ENCODE data around the gene C2orf72. TPM values are rescaled to one million over a fixed set of nuclear protein-coding genes. Genes with fewer than 3 reads are reported as not detected.

The C2orf72 gene
- total and polyA plus RNA-seq, 2 donors (not counting 3 experiments of a cell fraction or from before 2014, with no cell fraction given): 0.01 to 0.11 TPM

GRCh38 chr2:231008131-231008530 lies 29.2 kb upstream of the C2orf72 start:
- POLR2A ChIA-PET: no interaction called here
- dilution Hi-C loops (cut with MboI; ENCODE audit: extremely low pct_ligation_motif_present, low sequenced_read_pairs): no loop called here
- H3K36me3 ChIP-seq (ENCODE audit: control insufficient read depth in 2 of 2, extremely low read depth in 1 of 2, insufficient read depth in 2 of 2, low read length in 2 of 2): no peaks in the 10 kb centered on the region

GRCh38 chr2:231009236-231009919 lies 27.9 kb upstream of the C2orf72 start:
- Histone ChIP-seq H3K4me3 (replicated peaks in 1 of 3; ENCODE audit: insufficient read depth in 1 of 3, low read depth in 1 of 3, low read length in 3 of 3) (no peak overlapping the region), H3K9ac (replicated peaks; ENCODE audit: extremely low read depth, insufficient read depth, low read length) (no peak overlapping the region), H3K27me3 (ENCODE audit: control insufficient read depth in 2 of 2, insufficient read depth in 2 of 2, low read length in 2 of 2) (peaks cover 7 to 9% of the 10 kb centered on the region in 2 experiments), H3K79me2 (ENCODE audit: control insufficient read depth, insufficient read depth, low read length) (no peaks in the 10 kb centered on the region), H3K9me1 (replicated peaks; ENCODE audit: control insufficient read depth, extremely low read depth, insufficient read depth, low read length) (no peaks in the 10 kb centered on the region), H3K27ac (ENCODE audit: insufficient read depth, low read depth, low read length) (no peak overlapping the region), H2AFZ (ENCODE audit: low read depth, low read length) (no peak overlapping the region), H3K9me3 (replicated peaks; ENCODE audit: control insufficient read depth, insufficient read depth, low read length) (no peaks in the 10 kb centered on the region), H3K4me1 (ENCODE audit: control insufficient read depth, extremely low read depth, insufficient read depth, low read length) (no peaks in the 10 kb centered on the region), H4K20me1 (replicated peaks; ENCODE audit: control insufficient read depth, extremely low read depth, insufficient read depth, low read length) (no peaks in the 10 kb centered on the region), H3K36me3 (ENCODE audit: control insufficient read depth in 2 of 2, extremely low read depth in 1 of 2, insufficient read depth in 2 of 2, low read length in 2 of 2) (no peaks in the 10 kb centered on the region), H3K4me2 (ENCODE audit: insufficient read depth, low read length) (no peak overlapping the region)
- TF ChIP-seq JUN (IDR thresholded peaks at IDR 0.05; ENCODE audit: borderline replicate concordance, insufficient read depth, insufficient read length, low read depth) (no peak), EZH2 (IDR thresholded peaks at IDR 0.05; ENCODE audit: borderline replicate concordance, low read depth, low read length, severe bottlenecking) (no peak), MAX (IDR thresholded peaks at IDR 0.05; ENCODE audit: insufficient read depth, insufficient read length) (no peak), GATA2 (IDR thresholded peaks at IDR 0.05; ENCODE audit: insufficient read depth, insufficient read length, low read depth, low read length) (no peak), CTCF (IDR thresholded peaks at IDR 0.05; ENCODE audit: extremely low read depth in 1 of 2, insufficient read depth in 1 of 2, low read depth in 1 of 2, low read length in 2 of 2) (no peak), MYC (IDR thresholded peaks at IDR 0.05; ENCODE audit: low read depth, low read length) (no peak), POLR2AphosphoS5 (IDR thresholded peaks at IDR 0.05; ENCODE audit: insufficient read depth, low read depth, low read length) (no peak)
- no TSS peak for BruUV-seq (replicated peaks)
- dilution Hi-C loops (cut with MboI; ENCODE audit: extremely low pct_ligation_motif_present, low sequenced_read_pairs): no loop called here
- intact Hi-C loops (cut with micrococcal nuclease): no loop called here
- ChIA-PET POLR2A (no interaction called here), CTCF (interaction anchor here (1.2 to 2.9 kb wide), 2 partner anchors 8 to 22 kb away, joined by 3 to 13 read pairs; no protein-coding TSS in a partner anchor)
- DNase-seq (ENCODE audit: low read depth, low spot score): no peak
- no peak for FAIRE-seq

More at GRCh38 chr2:231008131-231008530, 29.2 kb upstream of the C2orf72 start:
- no peak for DNase-seq (ENCODE audit: low read depth, low spot score)
- Histone ChIP-seq H3K4me3 (replicated peaks in 1 of 3; ENCODE audit: insufficient read depth in 1 of 3, low read depth in 1 of 3, low read length in 3 of 3) (no peak overlapping the region), H3K79me2 (ENCODE audit: control insufficient read depth, insufficient read depth, low read length) (no peaks in the 10 kb centered on the region), H3K4me1 (ENCODE audit: control insufficient read depth, extremely low read depth, insufficient read depth, low read length) (no peaks in the 10 kb centered on the region), H3K9me3 (replicated peaks; ENCODE audit: control insufficient read depth, insufficient read depth, low read length) (no peaks in the 10 kb centered on the region), H3K9me1 (replicated peaks; ENCODE audit: control insufficient read depth, extremely low read depth, insufficient read depth, low read length) (no peaks in the 10 kb centered on the region), H3K4me2 (ENCODE audit: insufficient read depth, low read length) (no peak overlapping the region), H2AFZ (ENCODE audit: low read depth, low read length) (no peak overlapping the region), H3K9ac (replicated peaks; ENCODE audit: extremely low read depth, insufficient read depth, low read length) (no peak overlapping the region), H3K27ac (ENCODE audit: insufficient read depth, low read depth, low read length) (no peak overlapping the region), H3K27me3 (ENCODE audit: control insufficient read depth in 2 of 2, insufficient read depth in 2 of 2, low read length in 2 of 2) (peaks cover 4 to 9% of the 10 kb centered on the region in 2 experiments), H4K20me1 (replicated peaks; ENCODE audit: control insufficient read depth, extremely low read depth, insufficient read depth, low read length) (no peaks in the 10 kb centered on the region)
- FAIRE-seq: no peak
- intact Hi-C loops (cut with micrococcal nuclease): no loop called here
- CTCF ChIA-PET: interaction anchor here (0.9 to 2.9 kb wide), 3 partner anchors 9 to 160 kb away, joined by 3 to 13 read pairs (median 3); no protein-coding TSS in a partner anchor
- TF ChIP-seq POLR2AphosphoS5 (IDR thresholded peaks at IDR 0.05; ENCODE audit: insufficient read depth, low read depth, low read length) (no peak), MAX (IDR thresholded peaks at IDR 0.05; ENCODE audit: insufficient read depth, insufficient read length) (no peak), FOS (IDR thresholded peaks at IDR 0.05; ENCODE audit: borderline replicate concordance, insufficient read depth, low read length) (no peak), MYC (IDR thresholded peaks at IDR 0.05; ENCODE audit: low read depth, low read length) (no peak), POLR2A (IDR thresholded peaks at IDR 0.05; ENCODE audit: low read depth, low read length) (no peak)
- no TSS peak for BruUV-seq (replicated peaks)

Measured in endothelial cell of umbilical vein (primary cell).